Endothelial cell (in vitro differentiated cells): ENCODE results near the gene TMEM39B. TPM values are rescaled to one million over a fixed set of nuclear protein-coding genes. Genes with fewer than 3 reads are reported as not detected.
"Not testable (repeated sequence)": the region's sequence is repeated elsewhere in the genome, so short reads cannot be mapped to it uniquely, and the experiment has no call there.

Experiments
- DNase-seq: peaks from one replicate; pipeline ENCODE4 v3.0.0; 2021; ENCODE audit warnings: low spot score
- H3K27ac Mint-ChIP-seq: one replicate; pipeline ENCODE4 v1.8.0; 2021; ENCODE audit warnings: mixed read lengths, inconsistent platforms; ENCODE audit not compliant: unreplicated experiment
- H3K27me3 Mint-ChIP-seq: one replicate; pipeline ENCODE4 v1.8.0; 2021; ENCODE audit warnings: mild to moderate bottlenecking, moderate library complexity, mixed read lengths, inconsistent platforms; ENCODE audit not compliant: unreplicated experiment
- H3K36me3 Mint-ChIP-seq: one replicate; pipeline ENCODE4 v1.8.0; 2021; ENCODE audit warnings: mild to moderate bottlenecking, low read depth, mixed read lengths, inconsistent platforms; ENCODE audit not compliant: unreplicated experiment
- H3K4me1 Mint-ChIP-seq: one replicate; pipeline ENCODE4 v1.8.0; 2021; ENCODE audit warnings: mild to moderate bottlenecking, mixed read lengths, inconsistent platforms; ENCODE audit not compliant: unreplicated experiment
- H3K4me3 Mint-ChIP-seq: one replicate; pipeline ENCODE4 v1.8.0; 2021; ENCODE audit warnings: mild to moderate bottlenecking, mixed read lengths, inconsistent platforms; ENCODE audit not compliant: unreplicated experiment
- H3K9me3 Mint-ChIP-seq: one replicate; pipeline ENCODE4 v1.8.0; 2021; ENCODE audit warnings: mixed read lengths, inconsistent platforms; ENCODE audit not compliant: unreplicated experiment
- total RNA-seq: library from RNA; stranded (reverse); fragmentation: NEBNext Ultra II Directional; extraction: Animal tissue kit (Norgen Biotek cat#: 25700); gene quantifications from one replicate; pipeline ENCODE4 v1.2.1, GENCODE V29; 2021; ENCODE audit not compliant: unreplicated experiment
- TF ChIP-seq, protein P1 (sequence below): fragments of 200-600 bp; sonication (generic); IDR thresholded peaks from one replicate; pipeline ENCODE4 v1.5.0; 2021; ENCODE audit warnings: antibody characterized with exemption; ENCODE audit not compliant: unreplicated experiment

TMEM39B gene
- total RNA-seq, 1 donor from 2014 or later = 26.9 TPM

- no peak overlapping the region for H3K4me3 Mint-ChIP-seq
- H3K27me3 Mint-ChIP-seq = no peaks in the 10 kb centered on the region
- peaks cover 15% of the 10 kb centered on the region for H3K4me1 Mint-ChIP-seq
- TF ChIP-seq, protein P1, sequence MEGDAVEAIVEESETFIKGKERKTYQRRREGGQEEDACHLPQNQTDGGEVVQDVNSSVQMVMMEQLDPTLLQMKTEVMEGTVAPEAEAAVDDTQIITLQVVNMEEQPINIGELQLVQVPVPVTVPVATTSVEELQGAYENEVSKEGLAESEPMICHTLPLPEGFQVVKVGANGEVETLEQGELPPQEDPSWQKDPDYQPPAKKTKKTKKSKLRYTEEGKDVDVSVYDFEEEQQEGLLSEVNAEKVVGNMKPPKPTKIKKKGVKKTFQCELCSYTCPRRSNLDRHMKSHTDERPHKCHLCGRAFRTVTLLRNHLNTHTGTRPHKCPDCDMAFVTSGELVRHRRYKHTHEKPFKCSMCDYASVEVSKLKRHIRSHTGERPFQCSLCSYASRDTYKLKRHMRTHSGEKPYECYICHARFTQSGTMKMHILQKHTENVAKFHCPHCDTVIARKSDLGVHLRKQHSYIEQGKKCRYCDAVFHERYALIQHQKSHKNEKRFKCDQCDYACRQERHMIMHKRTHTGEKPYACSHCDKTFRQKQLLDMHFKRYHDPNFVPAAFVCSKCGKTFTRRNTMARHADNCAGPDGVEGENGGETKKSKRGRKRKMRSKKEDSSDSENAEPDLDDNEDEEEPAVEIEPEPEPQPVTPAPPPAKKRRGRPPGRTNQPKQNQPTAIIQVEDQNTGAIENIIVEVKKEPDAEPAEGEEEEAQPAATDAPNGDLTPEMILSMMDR = no peak
- no peaks in the 10 kb centered on the region for H3K9me3 Mint-ChIP-seq
- H3K27ac Mint-ChIP-seq = no peak overlapping the region
- DNase-seq = peak; percentile 5
- H3K36me3 Mint-ChIP-seq = no peaks in the 10 kb centered on the region
These were observed 69.9 kb downstream of the TMEM39B start for GRCh38 chr1:32142446-32143301.

DNA sequence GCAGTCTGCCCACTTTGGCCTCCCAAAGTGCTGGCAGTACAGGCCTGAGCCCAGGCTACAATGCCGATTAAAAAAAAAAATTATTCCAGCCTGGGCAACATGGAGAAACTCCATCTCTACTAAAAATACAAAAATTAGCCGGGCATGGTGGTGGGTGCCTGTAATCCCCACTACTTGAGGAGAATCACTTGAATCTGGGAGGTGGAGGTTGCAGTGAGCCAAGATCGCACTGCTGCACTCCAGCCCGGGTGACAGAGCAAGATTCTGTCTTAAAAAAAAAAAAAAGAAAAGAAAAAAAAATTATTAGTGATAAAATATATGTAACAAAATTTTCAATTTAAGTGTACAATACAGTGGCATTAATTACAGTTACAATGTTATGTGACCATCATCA is 70.6 kb downstream of the TMEM39B start:
- peaks cover 12% of the 10 kb centered on the region for H3K4me1 Mint-ChIP-seq
- not testable (repeated sequence) for H3K9me3 Mint-ChIP-seq, H3K36me3 Mint-ChIP-seq, H3K27me3 Mint-ChIP-seq, DNase-seq, H3K27ac Mint-ChIP-seq, H3K4me3 Mint-ChIP-seq

- TF ChIP-seq, protein P1 = no peak
- DNase-seq = no peak
- H3K9me3 Mint-ChIP-seq = no peaks in the 10 kb centered on the region
- no peak overlapping the region for H3K27ac Mint-ChIP-seq
- H3K4me1 Mint-ChIP-seq = peaks cover 6% of the 10 kb centered on the region
- no peaks in the 10 kb centered on the region for H3K27me3 Mint-ChIP-seq
- peaks cover 11% of the 10 kb centered on the region for H3K36me3 Mint-ChIP-seq
- H3K4me3 Mint-ChIP-seq = no peak overlapping the region
These were observed 71.3 kb downstream of the TMEM39B start for GRCh38 chr1:32144033-32144432.

DNA sequence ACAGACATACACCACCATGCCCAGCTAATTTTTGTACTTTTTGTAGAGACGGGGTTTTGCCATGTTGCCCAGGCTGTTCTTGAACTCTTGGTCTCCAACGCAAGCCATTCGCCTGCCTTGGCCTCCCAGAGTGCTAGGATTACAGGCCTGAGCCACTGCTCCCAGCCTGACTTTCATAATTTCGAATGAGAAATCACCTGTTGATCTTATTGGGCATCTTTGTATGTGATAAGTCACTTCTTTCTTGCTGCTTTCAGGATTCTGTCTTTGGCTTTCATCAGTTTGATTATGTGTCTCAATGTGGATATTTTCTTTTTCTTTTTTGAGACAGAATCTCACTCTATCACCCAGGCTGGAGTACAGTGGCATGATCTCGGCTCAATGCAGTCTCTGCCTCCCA is 75.1 kb downstream of the TMEM39B start:
- peaks cover 12% of the 10 kb centered on the region for H3K36me3 Mint-ChIP-seq
- DNase-seq, H3K9me3 Mint-ChIP-seq, H3K4me1 Mint-ChIP-seq, H3K4me3 Mint-ChIP-seq, H3K27ac Mint-ChIP-seq, H3K27me3 Mint-ChIP-seq: not testable (repeated sequence)

DNA sequence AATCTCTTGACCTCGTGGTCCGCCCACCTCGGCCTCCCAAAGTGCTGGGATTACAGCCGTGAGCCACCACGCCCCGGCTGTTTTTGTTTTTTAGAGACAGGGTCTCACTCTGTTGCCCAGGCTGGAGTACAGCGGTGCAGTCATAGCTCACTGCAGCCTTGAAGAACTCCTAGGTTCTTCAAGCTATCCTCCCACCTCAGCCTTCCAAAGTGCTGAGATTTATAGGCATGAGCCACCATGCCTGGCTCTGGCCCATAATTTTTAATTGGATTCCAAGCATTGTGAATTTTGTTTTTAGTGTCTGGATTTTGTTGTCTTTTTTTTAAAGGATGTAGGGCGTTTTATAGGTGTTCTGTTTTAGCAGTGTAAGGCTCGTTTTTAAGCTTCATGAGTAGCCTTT is 78.1 kb downstream of the TMEM39B start:
- no peak for DNase-seq

More for the DNA sequence above, 78.1 kb downstream of the TMEM39B start:
- H3K9me3 Mint-ChIP-seq = no peaks in the 10 kb centered on the region
- H3K4me3 Mint-ChIP-seq = no peak overlapping the region
- peaks cover 2% of the 10 kb centered on the region for H3K4me1 Mint-ChIP-seq
- TF ChIP-seq, protein P1 = no peak
- no peak overlapping the region for H3K27ac Mint-ChIP-seq
- H3K27me3 Mint-ChIP-seq = no peaks in the 10 kb centered on the region
- H3K36me3 Mint-ChIP-seq = peaks cover 16% of the 10 kb centered on the region
